Stimulated activated CD8-positive, alpha-beta memory T cell treated with anti-CD3 and anti-CD28 coated beads, Interleukin-15, amount 100 ng/mL, for 48 hours (primary cell): ENCODE data around the gene BLMH.
"Not testable (repeated sequence)": the region's sequence is repeated elsewhere in the genome, so short reads cannot be mapped to it uniquely, and the experiment has no call there.

Experiments used
- DNase-seq, 2 donors: peaks; one replicate each; pipeline ENCODE4 v3.0.0-alpha.2; 2020; ENCODE audit warnings: low read depth in 2 of 2

The BLMH gene

DNA sequence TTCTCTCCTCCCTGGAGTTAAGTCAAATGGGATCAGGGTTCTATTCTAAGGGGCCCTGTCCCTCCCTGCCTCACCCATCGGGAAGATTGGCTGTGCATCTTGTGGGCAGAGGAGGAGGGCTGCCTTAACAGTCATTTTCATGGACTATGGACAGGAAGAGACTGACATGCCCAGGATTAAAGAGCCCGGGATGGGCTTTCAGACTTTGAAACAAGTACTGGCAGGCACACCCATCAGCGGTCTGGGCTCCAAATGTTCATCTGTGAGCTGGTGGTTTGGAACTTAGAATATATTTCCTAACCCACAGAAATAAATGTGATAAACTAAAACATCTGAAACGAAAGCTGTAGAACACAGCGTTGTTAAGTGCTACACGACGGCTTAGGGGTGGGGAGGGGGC lies 62.7 kb downstream of the BLMH start:
- no peak for DNase-seq

- no peak for DNase-seq
Measured at GRCh38 chr17:30228011-30228410, 63.7 kb downstream of the BLMH start.

DNA sequence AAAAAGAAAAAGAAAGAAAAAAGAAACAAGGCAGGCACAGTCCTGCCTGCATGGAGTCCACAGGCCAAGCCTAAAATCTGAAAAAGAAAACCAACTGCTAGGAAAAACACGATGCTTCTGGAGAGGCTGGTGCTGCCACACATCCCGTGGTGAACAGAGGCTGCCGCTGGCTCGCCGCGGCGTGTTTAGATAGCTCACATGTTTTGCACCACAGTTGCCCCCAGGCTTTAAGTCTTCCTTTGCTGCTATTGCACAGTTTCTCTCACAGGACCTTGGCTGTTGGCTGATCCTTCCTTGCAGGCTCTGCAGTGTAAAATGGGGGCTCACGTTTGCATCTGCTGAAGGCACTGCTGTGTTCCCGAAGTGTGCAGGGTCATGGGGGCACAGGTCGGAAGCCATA lies 64.9 kb downstream of the BLMH start:
- DNase-seq, result no peak

DNA sequence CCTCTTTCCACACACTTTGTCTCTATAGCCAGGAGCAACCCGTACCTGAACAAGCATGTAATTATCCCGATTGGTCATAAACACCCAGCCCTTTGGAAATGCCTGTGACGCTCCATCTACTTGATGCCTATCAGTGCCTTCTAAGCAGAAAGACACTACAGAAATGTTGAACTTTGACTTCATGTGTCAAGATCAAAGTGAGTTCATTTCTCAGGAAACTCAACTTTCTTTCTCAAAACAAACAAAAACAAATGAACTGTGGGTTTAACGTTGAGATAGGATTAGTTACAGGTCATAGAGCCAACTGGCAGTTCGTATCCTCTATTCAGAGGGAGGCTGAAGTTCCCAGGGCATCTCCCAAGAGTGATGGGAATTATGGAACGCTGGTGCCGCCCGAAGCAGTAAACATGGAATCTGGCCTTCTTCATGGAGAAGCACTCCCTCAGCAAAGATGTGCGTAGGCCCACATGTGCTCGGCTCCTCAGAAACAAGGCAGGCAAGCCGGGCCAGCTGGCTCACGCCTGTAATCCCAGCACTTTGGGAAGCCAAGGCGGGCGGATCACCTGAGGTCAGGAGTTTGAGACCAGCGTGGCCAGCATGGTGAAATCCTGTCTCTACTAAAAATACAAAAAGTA lies 65.7 kb downstream of the BLMH start:
- no peak for DNase-seq

DNA sequence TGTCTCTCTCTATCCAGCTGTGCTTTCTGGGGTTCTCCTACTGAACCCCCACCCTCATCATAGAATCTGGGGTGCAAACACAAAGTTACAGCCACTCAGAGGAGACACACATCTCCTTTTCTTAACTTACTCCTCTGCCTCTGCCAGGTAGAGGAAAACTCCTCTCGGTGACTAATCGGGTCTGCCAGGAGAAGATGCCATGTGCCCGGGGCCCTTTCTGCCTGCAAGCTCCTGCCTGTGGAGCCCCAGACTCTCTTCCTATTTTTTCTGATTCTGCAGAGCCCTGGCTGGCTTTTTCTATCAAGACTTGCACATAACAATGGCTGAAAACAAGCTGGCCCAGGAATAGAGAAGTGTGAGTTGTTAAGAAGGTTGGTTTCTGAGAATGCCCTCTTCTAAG lies 66.6 kb downstream of the BLMH start:
- DNase-seq, result no peak

- DNase-seq, result no peak
Measured at GRCh38 chr17:30224419-30224960, 67.3 kb downstream of the BLMH start.

DNA sequence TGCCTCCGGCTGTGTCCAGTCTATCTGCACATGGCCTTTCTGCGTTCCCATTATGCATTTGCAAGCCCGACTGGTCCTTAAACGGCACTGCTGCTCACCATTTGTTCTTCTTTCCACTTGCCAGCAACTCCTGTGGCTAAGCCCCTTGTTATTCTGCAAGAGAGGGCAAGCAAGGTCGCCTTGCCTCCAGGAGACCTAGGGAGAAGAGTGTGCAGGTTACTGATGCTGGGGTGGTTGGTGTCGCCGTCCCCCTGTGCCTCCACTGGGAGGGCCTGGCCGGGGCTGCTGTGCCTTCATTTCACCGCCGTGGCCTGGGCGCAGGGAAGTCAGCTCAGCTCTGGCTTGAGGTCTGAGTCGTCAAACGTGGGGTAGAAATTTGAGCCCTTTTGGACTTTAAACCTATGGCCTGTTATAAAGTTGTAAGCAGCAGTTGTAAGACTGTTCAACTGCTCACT lies 69.0 kb downstream of the BLMH start:
- DNase-seq, result no peak

DNA sequence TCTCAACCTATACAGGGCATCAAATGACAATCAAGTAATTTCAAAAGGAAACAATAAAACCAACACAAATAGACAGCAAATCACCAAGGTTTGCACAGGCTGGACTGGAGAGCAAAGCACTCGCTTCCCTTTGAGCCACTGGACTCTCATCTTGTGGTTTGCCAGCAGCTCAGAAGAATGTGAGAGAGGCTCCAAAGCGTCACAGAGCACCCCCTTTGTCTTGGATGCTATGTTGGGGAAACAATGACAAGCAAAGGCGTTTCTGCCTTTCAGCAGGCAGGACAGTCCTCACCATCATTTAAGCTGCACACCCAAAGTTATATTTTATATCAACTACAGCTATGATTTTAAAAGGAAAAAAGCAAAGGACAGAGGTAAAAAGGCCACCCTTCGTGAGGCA lies 69.5 kb downstream of the BLMH start:
- no peak for DNase-seq

- DNase-seq, result no peak
Measured at GRCh38 chr17:30221346-30221745, 70.4 kb downstream of the BLMH start.

GRCh38 chr17:30220414-30220813 lies 71.3 kb downstream of the BLMH start:
- no peak for DNase-seq

GRCh38 chr17:30219833-30220232 lies 71.9 kb downstream of the BLMH start:
- DNase-seq, result no peak

DNA sequence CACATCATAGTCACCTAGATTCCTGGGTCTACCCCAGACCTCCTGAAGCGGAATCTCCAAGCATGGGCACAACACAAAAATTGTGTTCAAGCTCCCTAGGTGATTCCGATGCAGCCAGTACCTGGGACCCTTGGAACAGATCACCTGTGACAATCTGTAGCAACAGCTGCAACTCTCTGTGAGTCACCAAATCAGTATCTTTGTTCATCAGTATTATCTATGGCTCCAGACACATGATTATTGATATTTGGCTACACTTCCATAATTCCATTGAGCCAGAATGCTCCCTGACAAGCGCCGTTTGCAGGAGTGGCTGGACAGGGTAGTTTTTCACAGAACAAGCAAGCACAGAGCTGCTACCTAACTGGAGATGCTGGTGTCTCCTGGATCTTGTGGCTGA lies 72.4 kb downstream of the BLMH start:
- no peak for DNase-seq

DNA sequence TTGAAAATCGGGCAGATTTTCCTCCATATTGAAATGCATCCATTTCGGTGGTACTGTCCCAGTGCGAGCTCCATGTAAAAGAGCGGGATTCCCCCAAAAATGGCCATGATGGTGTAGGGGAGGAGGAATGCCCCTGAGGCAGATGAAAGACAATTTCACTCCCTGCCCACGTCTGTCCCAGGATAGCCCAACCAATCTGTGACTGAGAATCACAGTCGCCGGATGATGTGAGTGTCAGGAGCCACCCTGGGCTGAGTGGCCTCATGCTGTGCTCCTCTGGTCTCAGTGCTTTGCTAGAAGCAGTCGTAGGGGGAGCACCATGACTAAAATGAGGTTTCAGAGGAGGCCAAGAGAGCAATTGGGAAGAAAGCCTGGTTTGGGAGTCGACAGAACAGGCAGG lies 72.9 kb downstream of the BLMH start:
- no peak for DNase-seq

DNA sequence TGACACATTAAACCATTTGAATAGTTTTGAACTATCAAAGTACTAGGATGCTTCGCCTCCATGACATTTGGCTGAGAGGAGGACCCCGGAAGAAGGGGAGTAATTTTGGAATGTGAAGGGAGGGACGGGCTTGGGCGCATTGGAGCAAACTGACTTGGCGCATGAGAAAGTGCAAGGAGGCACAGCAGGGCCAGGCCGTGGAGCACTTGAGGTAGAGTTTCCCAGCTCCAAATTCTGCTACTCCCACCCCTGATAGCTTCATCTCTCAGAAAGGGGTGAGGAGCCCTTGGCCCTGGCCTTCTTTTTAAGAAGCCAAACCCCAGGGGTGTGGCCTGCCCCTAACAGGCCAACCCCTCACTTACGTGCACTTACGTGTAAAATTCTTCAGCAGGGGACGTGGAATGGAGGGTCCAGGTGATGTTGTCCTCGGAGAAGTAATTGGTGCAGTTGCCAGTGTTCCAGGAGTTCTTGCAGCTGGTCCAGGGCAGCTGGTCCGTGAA lies 73.9 kb downstream of the BLMH start:
- DNase-seq, result no peak

DNA sequence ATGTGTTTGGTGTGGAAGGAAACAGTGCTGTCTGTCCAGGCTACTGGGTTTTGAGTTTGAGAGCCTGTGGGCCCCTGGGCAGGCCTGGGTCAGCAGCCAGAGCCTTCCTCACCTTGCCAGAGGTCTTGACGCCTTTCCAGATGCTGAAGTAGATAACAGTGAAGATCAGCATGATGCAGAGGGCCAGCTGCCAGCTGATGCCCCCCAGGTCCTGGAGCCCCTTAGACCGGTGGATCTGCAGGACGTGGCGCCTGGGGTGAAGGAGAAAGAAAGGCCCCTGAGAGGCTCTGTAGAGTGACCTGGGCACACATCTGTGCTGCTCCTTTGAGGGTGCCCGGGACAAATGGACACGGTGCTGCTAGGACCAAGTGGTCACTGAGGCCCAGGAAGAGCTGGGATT lies 74.7 kb downstream of the BLMH start:
- DNase-seq, result no peak

DNA sequence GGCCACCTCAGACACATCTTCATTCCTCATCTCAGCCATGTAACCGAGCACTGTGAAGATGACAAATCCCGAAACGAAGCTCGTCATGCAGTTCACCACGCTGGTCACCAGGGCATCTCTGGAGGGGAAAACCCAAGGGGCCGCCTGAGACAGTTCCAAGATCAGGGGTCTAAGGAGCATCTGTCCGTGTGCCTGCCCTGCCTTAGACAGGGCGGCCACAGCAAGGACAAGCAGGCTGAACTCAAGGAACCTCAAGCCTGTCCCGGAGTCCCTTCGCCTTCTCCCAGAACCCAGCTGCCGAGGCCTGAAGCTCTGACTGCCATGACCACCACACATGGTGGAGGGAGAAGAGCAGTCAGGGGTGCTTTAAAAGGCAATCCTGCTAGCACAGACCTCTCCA lies 79.0 kb downstream of the BLMH start:
- DNase-seq, result no peak

GRCh38 chr17:30211371-30211770 lies 80.4 kb downstream of the BLMH start:
- DNase-seq, result no peak

DNA sequence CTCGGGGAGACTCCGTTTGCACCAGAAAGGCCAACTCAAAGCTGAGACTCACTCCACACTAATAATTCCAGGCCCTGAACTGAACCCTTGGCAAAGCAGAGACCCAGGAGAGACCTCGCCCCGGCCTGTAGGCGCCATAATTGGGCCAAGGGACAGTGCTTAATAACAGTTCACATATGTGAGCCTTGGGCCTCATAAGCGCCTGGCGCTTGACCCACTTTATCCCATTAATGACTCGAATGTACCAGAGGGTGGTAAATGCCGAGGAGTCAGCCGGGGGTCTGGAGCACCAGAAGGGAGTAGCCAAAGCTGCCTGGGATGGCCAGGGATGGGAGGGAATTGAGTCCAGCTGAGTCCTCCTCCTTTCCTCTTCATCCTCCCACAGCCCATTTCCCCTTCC lies 80.8 kb downstream of the BLMH start:
- no peak for DNase-seq

GRCh38 chr17:30210366-30210765 lies 81.4 kb downstream of the BLMH start:
- DNase-seq, result no peak

GRCh38 chr17:30209930-30210329 lies 81.8 kb downstream of the BLMH start:
- no peak for DNase-seq

DNA sequence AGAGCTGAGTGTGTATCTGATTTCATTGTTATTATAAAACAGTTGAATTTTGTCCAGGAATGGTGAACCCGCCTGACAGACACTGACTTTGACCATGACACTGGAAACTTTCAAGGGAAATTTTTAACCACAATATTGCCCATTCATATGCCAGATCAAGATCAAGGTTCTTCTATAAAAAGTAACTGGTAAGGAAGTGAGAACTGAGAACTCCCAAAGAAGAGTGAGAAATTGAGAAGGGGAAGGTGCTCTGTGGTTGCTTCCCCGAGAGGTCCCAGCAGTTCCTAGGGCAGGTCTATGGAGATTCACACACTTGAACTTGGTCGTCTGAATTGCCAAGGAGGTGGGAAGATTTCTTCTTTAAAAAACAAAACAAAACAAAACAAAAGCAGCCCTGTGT lies 83.5 kb downstream of the BLMH start:
- no peak for DNase-seq

DNA sequence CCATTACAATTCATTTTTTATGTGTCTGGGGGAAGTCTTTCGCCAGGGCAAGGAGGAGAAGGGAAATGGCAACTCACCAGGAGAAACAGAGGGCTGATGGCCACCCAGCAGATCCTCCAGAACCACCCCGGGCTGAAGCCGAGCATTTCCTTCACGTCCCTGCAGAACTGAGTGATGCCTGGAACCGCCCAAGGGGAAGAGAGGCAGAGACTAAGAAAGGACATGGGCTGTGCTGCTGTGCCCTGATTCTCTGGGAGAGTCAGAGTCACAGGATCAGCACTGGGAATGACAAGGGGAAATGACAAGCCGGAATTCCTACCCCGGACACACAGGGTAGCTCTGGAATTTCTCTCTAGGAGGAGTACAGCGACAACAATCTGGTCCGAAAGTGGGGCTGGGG lies 84.1 kb downstream of the BLMH start:
- no peak for DNase-seq

DNA sequence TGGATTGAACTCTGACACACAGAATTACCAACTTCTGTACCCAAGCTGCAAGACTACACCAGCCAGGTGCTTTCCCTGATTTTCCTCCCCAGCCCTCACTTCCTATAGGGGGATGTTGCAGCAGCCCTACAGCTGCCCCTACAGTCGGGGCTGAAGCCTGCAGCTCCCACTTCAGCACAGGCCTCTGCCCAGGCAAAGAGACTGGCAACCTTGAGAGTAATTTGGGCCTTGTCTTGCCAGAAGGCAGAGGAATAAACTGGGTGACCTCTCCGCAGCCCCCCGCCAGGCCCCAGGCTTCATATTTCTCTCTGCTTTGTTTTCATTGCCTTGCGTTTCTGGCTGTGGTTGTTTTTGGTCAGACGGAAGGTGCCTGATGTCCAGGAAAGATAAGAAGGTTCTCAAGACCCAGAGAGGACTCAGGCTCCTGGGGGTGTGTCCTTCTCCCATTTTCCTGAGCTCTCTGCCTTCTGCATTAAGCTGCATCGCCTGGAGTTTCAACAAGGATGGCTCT lies 88.2 kb downstream of the BLMH start:
- DNase-seq, result no peak

DNA sequence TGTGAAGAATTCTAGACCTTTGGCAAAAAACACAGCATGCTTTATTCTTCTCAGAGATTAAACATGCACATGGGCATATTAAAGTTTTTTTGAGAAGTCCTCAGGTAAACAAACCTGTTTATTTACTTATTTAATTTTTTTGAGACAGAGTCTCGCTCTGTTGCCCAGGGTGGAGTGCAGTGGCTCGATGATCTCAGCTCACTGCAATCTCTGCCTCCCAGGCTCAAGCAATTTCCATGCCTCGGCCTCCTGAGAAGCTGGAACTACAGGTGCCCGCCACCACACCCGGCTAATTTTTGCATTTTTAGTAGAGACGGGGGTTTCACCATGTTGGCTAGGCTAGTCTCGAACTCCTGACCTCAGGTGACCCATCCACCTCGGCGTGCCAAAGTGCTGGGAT lies 91.1 kb downstream of the BLMH start:
- not testable (repeated sequence) for DNase-seq
